OCI-LY1 (cell line): ENCODE measurements around the gene LRRC40.
A peak's percentile ranks its signal among the peaks of the same experiment; 100 is the strongest.

Experiments used
- H2AFZ ChIP-seq: fragments of 200-600 bp; sonication (generic), shearing (Covaris generic); 2 replicates; pipeline ENCODE4 v1.6.0; 2014; ENCODE audit warnings: antibody characterized with exemption, mild to moderate bottlenecking, low read length
- H3F3A ChIP-seq: fragments of 200-600 bp; sonication (generic), shearing (Covaris generic); 2 replicates; pipeline ENCODE4 v1.6.0; 2014; ENCODE audit warnings: mild to moderate bottlenecking, antibody characterized with exemption, low read length, moderate library complexity; ENCODE audit not compliant: insufficient read depth
- H3K27ac ChIP-seq: fragments of 200-600 bp; sonication (generic); 2 replicates; pipeline ENCODE4 v1.5.1; 2014; ENCODE audit warnings: low read length, mixed run types, mild to moderate bottlenecking, low read depth; ENCODE audit not compliant: poor library complexity, severe bottlenecking
- H3K27me3 ChIP-seq: fragments of 200-600 bp; sonication (generic); 2 replicates; pipeline ENCODE4 v1.6.0; 2014; ENCODE audit warnings: antibody characterized with exemption, mild to moderate bottlenecking, low read length, moderate library complexity; ENCODE audit not compliant: insufficient read depth
- H3K36me3 ChIP-seq: fragments of 200-600 bp; sonication (generic); 2 replicates; pipeline ENCODE4 v1.6.1; 2014; ENCODE audit warnings: mild to moderate bottlenecking, antibody characterized with exemption, low read length, moderate library complexity, mixed read lengths; ENCODE audit not compliant: insufficient read depth
- H3K4me1 ChIP-seq: fragments of 200-600 bp; sonication (generic); 2 replicates; pipeline ENCODE4 v1.5.1; 2014; ENCODE audit warnings: mild to moderate bottlenecking, low read length, moderate library complexity; ENCODE audit not compliant: insufficient read depth, severe bottlenecking
- H3K4me2 ChIP-seq: fragments of 200-600 bp; sonication (generic), shearing (Covaris generic); 2 replicates; pipeline ENCODE4 v1.6.1; 2014; ENCODE audit warnings: low read length
- H3K4me3 ChIP-seq: fragments of 200-600 bp; sonication (generic); 2 replicates; pipeline ENCODE4 v1.5.1; 2014; ENCODE audit warnings: low read length, low read depth, mild to moderate bottlenecking, mixed read lengths; ENCODE audit not compliant: poor library complexity, severe bottlenecking
- H3K79me2 ChIP-seq: fragments of 200-600 bp; shearing (Covaris generic); 2 replicates; pipeline ENCODE4 v1.6.1; 2016; ENCODE audit warnings: mixed run types, low read length, mixed read lengths; ENCODE audit not compliant: insufficient read depth
- H3K9ac ChIP-seq: fragments of 200-600 bp; sonication (generic), shearing (Covaris generic); 2 replicates; pipeline ENCODE4 v1.6.1; 2014; ENCODE audit warnings: mild to moderate bottlenecking, low read length, mixed read lengths
- H3K9me2 ChIP-seq: fragments of 200-600 bp; sonication (generic), shearing (Covaris generic); 2 replicates; pipeline ENCODE4 v1.6.1; 2014; ENCODE audit warnings: low read depth, mild to moderate bottlenecking, low read length, mixed read lengths
- H3K9me3 ChIP-seq: fragments of 200-600 bp; shearing (Covaris generic); 2 replicates; pipeline ENCODE4 v1.6.1; 2014; ENCODE audit warnings: low read length, mixed read lengths
- H4K20me1 ChIP-seq: fragments of 200-600 bp; sonication (generic), shearing (Covaris generic); 2 replicates; pipeline ENCODE4 v1.6.0; 2016; ENCODE audit warnings: mild to moderate bottlenecking, low read length; ENCODE audit not compliant: insufficient read depth
- CTCF ChIP-seq: fragments of 200-600 bp; sonication (generic), shearing (Covaris generic); IDR thresholded peaks from 2 replicates; pipeline ENCODE4 v1.5.1; 2017; ENCODE audit warnings: mild to moderate bottlenecking, antibody characterized with exemption, low read length, moderate library complexity, mixed read lengths
- EZH2 ChIP-seq: fragments of 200-600 bp; sonication (generic), shearing (Covaris generic); IDR thresholded peaks from 2 replicates; pipeline ENCODE4 v1.8.0; 2017; ENCODE audit warnings: borderline replicate concordance, mixed run types, mild to moderate bottlenecking, antibody characterized with exemption, low read length, moderate library complexity, mixed read lengths

LRRC40 gene

GRCh38 chr1:70220517-70221237, 15.3 kb upstream of the LRRC40 start:
- Histone ChIP-seq H3K4me3 (peak overlapping the region; percentile 89), H4K20me1 (0 out of 2 replicates have a peak, but pooled peaks cover 10% of the 10 kb centered on the region), H2AFZ (peak overlapping the region; percentile 77; the same call in 1 of the 2 replicates), H3K79me2 (peaks cover 74% of the 10 kb centered on the region), H3K27me3 (no peaks in the 10 kb centered on the region), H3K27ac (peak overlapping the region; percentile 82), H3K9me3 (no peaks in the 10 kb centered on the region), H3K9ac (peak overlapping the region; percentile 96), H3K4me2 (peak overlapping the region; percentile 84), H3F3A (no peaks in the 10 kb centered on the region), H3K4me1 (peaks cover 47% of the 10 kb centered on the region), H3K36me3 (peaks cover 43% of the 10 kb centered on the region), H3K9me2 (no peaks in the 10 kb centered on the region)
- TF ChIP-seq CTCF, result no peak
- TF ChIP-seq EZH2, result no peak

GRCh38 chr1:70220015-70220414, 14.6 kb upstream of the LRRC40 start:
- Histone ChIP-seq H4K20me1 (0 out of 2 replicates have a peak, but pooled peaks cover 10% of the 10 kb centered on the region), H3K27me3 (no peaks in the 10 kb centered on the region), H3K9me3 (no peaks in the 10 kb centered on the region), H2AFZ (no peak overlapping the region), H3K36me3 (peaks cover 43% of the 10 kb centered on the region), H3K4me2 (peak overlapping the region; percentile 47), H3K9me2 (no peaks in the 10 kb centered on the region), H3K79me2 (peaks cover 74% of the 10 kb centered on the region), H3K27ac (peak overlapping the region; percentile 82), H3F3A (no peaks in the 10 kb centered on the region), H3K9ac (peak overlapping the region; percentile 23; the same call in 1 of the 2 replicates), H3K4me3 (no peak overlapping the region), H3K4me1 (peaks cover 46% of the 10 kb centered on the region)
- TF ChIP-seq EZH2, result no peak
- no peak for TF ChIP-seq CTCF

- H3K36me3 ChIP-seq, result peaks cover 29% of the 10 kb centered on the region
- H3K9me2 ChIP-seq, result no peaks in the 10 kb centered on the region
- H2AFZ ChIP-seq, result no peak overlapping the region
- no peaks in the 10 kb centered on the region for H4K20me1 ChIP-seq
- peaks cover 93% of the 10 kb centered on the region for H3K79me2 ChIP-seq
- H3K27me3 ChIP-seq, result no peaks in the 10 kb centered on the region
- no peaks in the 10 kb centered on the region for H3F3A ChIP-seq
- no peak overlapping the region for H3K4me3 ChIP-seq
- no peak overlapping the region for H3K27ac ChIP-seq
- no peak for TF ChIP-seq CTCF
- TF ChIP-seq EZH2, result no peak
- no peaks in the 10 kb centered on the region for H3K9me3 ChIP-seq
- peaks cover 21% of the 10 kb centered on the region for H3K4me1 ChIP-seq
- no peak overlapping the region for H3K9ac ChIP-seq
- no peak overlapping the region for H3K4me2 ChIP-seq
Observed at GRCh38 chr1:70211541-70211940, 6.2 kb upstream of the LRRC40 start.
